AG20443 (cell line): Measurements from ENCODE around the gene PARD3.

Source experiments
- DNase-seq: peaks from one replicate; pipeline ENCODE4 v3.0.0; 2012; ENCODE audit warnings: low spot score, mixed read lengths

PARD3 gene

GRCh38 chr10:34492081-34492480 is 323.0 kb downstream of the PARD3 start:
- no peak for DNase-seq

- DNase-seq = no peak
These were observed 323.4 kb downstream of the PARD3 start for GRCh38 chr10:34491678-34492077.

GRCh38 chr10:34489973-34490745 is 324.9 kb downstream of the PARD3 start:
- peak; percentile 66 for DNase-seq

GRCh38 chr10:34489411-34489810 is 325.7 kb downstream of the PARD3 start:
- DNase-seq = no peak

GRCh38 chr10:34488476-34489130 is 326.5 kb downstream of the PARD3 start:
- no peak for DNase-seq

GRCh38 chr10:34486008-34486407 is 329.1 kb downstream of the PARD3 start:
- no peak for DNase-seq

GRCh38 chr10:34484164-34484563 is 330.9 kb downstream of the PARD3 start:
- no peak for DNase-seq

GRCh38 chr10:34480345-34480744 is 334.8 kb downstream of the PARD3 start:
- no peak for DNase-seq

GRCh38 chr10:34479520-34480179 is 335.4 kb downstream of the PARD3 start:
- no peak for DNase-seq

- no peak for DNase-seq
These were observed 337.8 kb downstream of the PARD3 start for GRCh38 chr10:34477249-34477648.

GRCh38 chr10:34476608-34477007 is 338.5 kb downstream of the PARD3 start:
- no peak for DNase-seq

- no peak for DNase-seq
These were observed 339.3 kb downstream of the PARD3 start for GRCh38 chr10:34475786-34476185.

GRCh38 chr10:34475274-34475646 is 339.8 kb downstream of the PARD3 start:
- DNase-seq = no peak

GRCh38 chr10:34474555-34475273 is 340.4 kb downstream of the PARD3 start:
- no peak for DNase-seq

GRCh38 chr10:34474009-34474376 is 341.1 kb downstream of the PARD3 start:
- no peak for DNase-seq

GRCh38 chr10:34473174-34474008 is 341.7 kb downstream of the PARD3 start:
- no peak for DNase-seq

GRCh38 chr10:34470307-34470706 is 344.8 kb downstream of the PARD3 start:
- DNase-seq = no peak

- DNase-seq = no peak
These were observed 345.6 kb downstream of the PARD3 start for GRCh38 chr10:34469446-34469845.

GRCh38 chr10:34467902-34468301 is 347.2 kb downstream of the PARD3 start:
- DNase-seq = no peak

- DNase-seq = no peak
These were observed 347.7 kb downstream of the PARD3 start for GRCh38 chr10:34467364-34467763.

GRCh38 chr10:34465678-34466077 is 349.4 kb downstream of the PARD3 start:
- no peak for DNase-seq

GRCh38 chr10:34464591-34464990 is 350.5 kb downstream of the PARD3 start:
- no peak for DNase-seq
